NT2/D1 (cell line): ENCODE data around the gene FBXO11.

ENCODE experiments used
- DNase-seq: peaks from one replicate; pipeline ENCODE4 v3.0.0-alpha.2; 2011; ENCODE audit warnings: low read depth, low spot score
- H3K27me3 ChIP-seq: 2 replicates; pipeline ENCODE4 v1.6.0; 2011; ENCODE audit warnings: mild to moderate bottlenecking; ENCODE audit not compliant: insufficient read length, insufficient read depth
- H3K36me3 ChIP-seq: 2 replicates; pipeline ENCODE4 v1.6.1; 2011; ENCODE audit warnings: mild to moderate bottlenecking, low read length, mixed read lengths; ENCODE audit not compliant: insufficient read depth, insufficient read length
- H3K4me1 ChIP-seq: 2 replicates; pipeline ENCODE4 v1.5.1; 2011; ENCODE audit not compliant: insufficient read depth, insufficient read length
- H3K4me3 ChIP-seq: 2 replicates; pipeline ENCODE4 v1.5.1; 2011; ENCODE audit warnings: low read depth; ENCODE audit not compliant: insufficient read length
- H3K9ac ChIP-seq: 2 replicates; pipeline ENCODE4 v1.6.0; 2011; ENCODE audit warnings: low read depth; ENCODE audit not compliant: insufficient read length
- H3K9me3 ChIP-seq: 2 replicates; pipeline ENCODE4 v1.5.1; 2011; ENCODE audit warnings: mild to moderate bottlenecking, low read length; ENCODE audit not compliant: insufficient read depth
- SUZ12 ChIP-seq: IDR thresholded peaks from 2 replicates; pipeline ENCODE4 v1.6.1; 2011; ENCODE audit not compliant: insufficient read length, insufficient read depth; ENCODE audit errors: extremely low read depth
- YY1 ChIP-seq: IDR thresholded peaks from 2 replicates; pipeline ENCODE4 v1.6.1; 2011; ENCODE audit not compliant: insufficient read length, insufficient read depth
- ZNF274 ChIP-seq: IDR thresholded peaks from 2 replicates; pipeline ENCODE4 v1.6.1; 2011; ENCODE audit warnings: mild to moderate bottlenecking, low read depth, low read length

FBXO11 gene

DNA sequence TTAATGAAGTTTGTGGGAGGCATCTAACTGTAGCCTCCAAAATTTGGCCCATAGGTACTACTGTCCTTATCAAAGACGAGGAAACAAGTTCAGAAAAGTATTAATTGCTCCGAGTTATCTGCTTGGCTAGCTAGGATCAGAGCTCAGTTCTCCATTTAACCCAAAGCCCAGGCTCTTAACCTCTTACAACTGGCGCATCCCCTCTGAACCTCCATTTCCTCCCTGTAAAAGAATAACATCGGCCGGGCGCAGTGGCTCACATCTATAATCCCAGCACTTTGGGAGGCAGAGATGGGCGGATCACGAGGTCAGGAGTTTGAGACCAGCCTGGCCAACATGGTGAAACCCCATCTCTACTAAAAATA is 126.9 kb downstream of the FBXO11 start:
- H3K4me1 ChIP-seq: peaks cover 3% of the 10 kb centered on the region
- H3K9ac ChIP-seq: no peak overlapping the region
- peaks cover under 1% of the 10 kb centered on the region for H3K36me3 ChIP-seq
- DNase-seq: no peak
- H3K9me3 ChIP-seq: no peaks in the 10 kb centered on the region
- no peak overlapping the region for H3K4me3 ChIP-seq
- TF ChIP-seq ZNF274 (no peak), YY1 (no peak), SUZ12 (no peak)
- no peaks in the 10 kb centered on the region for H3K27me3 ChIP-seq

DNA sequence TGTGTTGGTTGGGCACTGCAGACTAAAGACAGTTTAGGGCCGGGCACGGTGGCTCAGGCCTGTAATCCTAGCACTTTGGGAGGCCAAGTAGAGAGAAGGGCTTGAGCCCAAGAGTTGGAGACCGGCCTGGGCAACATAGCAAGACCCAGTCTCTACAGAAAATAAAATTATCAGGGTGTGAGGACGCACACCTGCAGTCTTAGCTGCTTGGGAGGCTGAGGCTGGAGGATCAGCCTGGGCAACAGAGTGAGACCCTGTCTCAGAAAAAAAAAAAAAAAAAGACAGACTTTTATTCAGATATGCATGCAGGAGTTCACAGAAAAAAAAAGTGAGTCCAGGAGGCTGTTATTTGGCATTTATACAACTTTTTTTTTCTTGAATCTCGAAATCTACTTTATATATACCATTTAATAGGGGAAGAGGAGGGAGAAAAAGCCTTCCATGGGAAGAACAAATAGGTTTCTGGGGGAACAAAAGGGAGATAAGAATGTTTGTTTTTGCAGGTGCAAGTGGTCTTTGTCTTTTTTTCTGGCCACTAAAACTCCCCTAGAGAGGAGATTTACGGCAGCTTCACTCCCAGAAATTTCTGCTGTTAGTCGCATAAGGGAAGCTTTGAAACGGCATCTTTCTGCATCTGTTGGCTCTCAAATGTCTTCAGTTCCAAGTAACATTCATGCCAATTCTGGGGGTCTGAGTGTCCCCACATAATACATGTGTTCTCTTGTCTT is 127.4 kb downstream of the FBXO11 start:
- Histone ChIP-seq H3K27me3 (no peaks in the 10 kb centered on the region), H3K9ac (no peak overlapping the region), H3K4me1 (peaks cover 3% of the 10 kb centered on the region), H3K9me3 (no peaks in the 10 kb centered on the region), H3K4me3 (no peak overlapping the region), H3K36me3 (no peaks in the 10 kb centered on the region)
- no peak for DNase-seq
- TF ChIP-seq ZNF274 (no peak), YY1 (no peak), SUZ12 (no peak)

DNA sequence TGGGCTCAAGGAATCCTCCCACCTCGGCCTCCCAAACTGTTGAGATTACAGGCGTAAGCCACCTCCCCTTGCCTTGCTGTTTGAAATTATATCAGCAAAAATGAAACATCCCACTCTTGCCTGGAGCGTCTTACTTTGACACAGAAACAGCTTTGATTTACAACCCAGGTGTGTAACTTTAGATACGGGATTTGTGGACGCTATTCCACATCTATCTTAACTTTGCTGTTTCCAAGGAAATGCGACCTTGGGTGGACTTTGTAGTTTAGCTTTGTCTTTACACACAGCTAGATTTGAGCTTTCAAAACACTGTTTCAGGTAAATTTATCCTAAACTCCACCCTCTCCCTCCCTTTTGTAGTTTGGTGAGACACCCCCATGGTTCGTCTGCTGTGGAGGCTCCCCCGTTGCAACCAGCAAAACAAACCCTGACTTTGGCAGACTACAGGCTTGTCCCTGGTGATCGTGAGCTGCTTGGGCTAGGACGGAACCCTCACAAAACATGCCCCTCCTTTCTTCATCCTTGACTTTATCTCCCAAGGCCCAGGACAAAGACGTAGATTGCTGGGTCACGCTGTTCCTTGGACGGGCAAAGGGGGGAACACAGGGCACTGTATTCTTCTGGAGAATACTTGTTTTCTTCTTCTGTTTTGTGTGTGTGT is 128.9 kb downstream of the FBXO11 start:
- Histone ChIP-seq H3K4me1 (peaks cover 3% of the 10 kb centered on the region), H3K9me3 (no peaks in the 10 kb centered on the region), H3K4me3 (no peak overlapping the region), H3K27me3 (no peaks in the 10 kb centered on the region), H3K36me3 (no peaks in the 10 kb centered on the region), H3K9ac (no peak overlapping the region)
- no peak for DNase-seq
- TF ChIP-seq SUZ12: no peak
- no peak for TF ChIP-seq YY1
- no peak for TF ChIP-seq ZNF274

DNA sequence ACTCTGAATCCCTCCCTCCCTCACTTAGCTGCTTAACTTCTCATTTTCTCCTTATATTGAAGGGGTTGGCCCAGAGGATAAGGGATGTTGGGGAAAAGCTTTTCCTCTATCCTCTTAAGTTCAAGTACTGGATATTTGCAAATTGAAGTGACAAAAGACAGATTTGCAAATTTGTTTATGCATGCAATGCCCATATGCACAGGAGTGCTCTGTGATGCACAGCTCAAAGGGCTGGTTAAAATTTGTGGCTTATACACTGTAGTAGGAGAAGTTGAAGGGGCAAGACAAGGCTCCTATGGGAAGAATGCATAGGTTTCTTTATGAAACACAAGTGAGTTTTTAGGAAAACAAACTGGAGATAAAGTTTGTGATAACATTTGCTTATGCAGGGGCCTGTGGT is 131.7 kb downstream of the FBXO11 start:
- no peak for DNase-seq
- no peak for TF ChIP-seq SUZ12
- TF ChIP-seq YY1: no peak
- TF ChIP-seq ZNF274: no peak
- no peaks in the 10 kb centered on the region for H3K27me3 ChIP-seq
- no peak overlapping the region for H3K4me3 ChIP-seq
- H3K9me3 ChIP-seq: peaks cover 8% of the 10 kb centered on the region; the same call in 1 of the 2 replicates
- no peaks in the 10 kb centered on the region for H3K36me3 ChIP-seq
- peaks cover 3% of the 10 kb centered on the region for H3K4me1 ChIP-seq
- no peak overlapping the region for H3K9ac ChIP-seq

DNA sequence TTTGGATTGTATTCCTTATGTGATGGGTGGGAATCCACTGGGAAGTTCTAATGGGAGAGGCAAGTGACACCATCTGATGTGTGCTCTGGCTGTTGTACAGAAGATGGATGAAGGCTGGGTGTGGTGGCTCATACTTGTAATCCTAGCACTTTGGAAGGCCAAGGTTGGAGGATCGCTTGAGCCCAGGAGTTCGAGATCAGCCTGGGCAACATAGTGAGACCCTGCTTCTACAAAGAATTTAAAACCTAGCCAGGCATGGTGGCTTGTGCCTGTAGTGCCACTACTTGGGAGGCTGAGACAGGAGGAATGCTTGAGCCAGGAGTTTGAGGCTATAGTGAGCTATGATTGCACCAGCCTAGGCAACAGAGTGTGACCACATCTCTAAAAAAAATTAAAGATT is 134.0 kb downstream of the FBXO11 start:
- no peak for DNase-seq
- Histone ChIP-seq H3K27me3 (no peaks in the 10 kb centered on the region), H3K9ac (no peak overlapping the region), H3K36me3 (no peaks in the 10 kb centered on the region), H3K4me3 (no peak overlapping the region), H3K9me3 (peaks cover 8% of the 10 kb centered on the region; the same call in 1 of the 2 replicates), H3K4me1 (no peaks in the 10 kb centered on the region)
- no peak for TF ChIP-seq YY1
- TF ChIP-seq ZNF274: no peak
- TF ChIP-seq SUZ12: no peak

DNA sequence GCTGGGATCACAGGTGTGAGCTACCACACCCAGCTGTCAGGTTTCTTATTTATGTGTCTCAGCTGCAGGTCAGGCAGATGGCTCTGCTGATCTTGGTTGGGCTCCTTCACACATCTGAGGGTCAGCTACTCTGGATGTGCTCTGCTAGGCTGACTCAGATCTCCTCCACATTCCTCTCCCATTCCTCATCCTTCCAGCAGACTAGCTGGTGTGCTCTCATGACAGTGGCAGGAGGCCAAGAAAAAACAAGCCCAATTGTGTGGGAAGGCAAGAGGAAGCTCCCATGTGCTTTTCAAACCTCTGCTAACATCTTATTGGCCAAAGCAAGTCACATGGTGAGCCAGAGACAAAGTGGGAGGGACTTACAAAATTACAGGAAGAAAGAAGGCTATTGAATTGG is 135.1 kb downstream of the FBXO11 start:
- Histone ChIP-seq H3K27me3 (no peaks in the 10 kb centered on the region), H3K36me3 (no peaks in the 10 kb centered on the region), H3K4me3 (no peak overlapping the region), H3K9me3 (peaks cover 8% of the 10 kb centered on the region; the same call in 1 of the 2 replicates), H3K9ac (no peak overlapping the region), H3K4me1 (no peaks in the 10 kb centered on the region)
- no peak for DNase-seq
- TF ChIP-seq YY1: no peak
- TF ChIP-seq ZNF274: no peak
- no peak for TF ChIP-seq SUZ12

DNA sequence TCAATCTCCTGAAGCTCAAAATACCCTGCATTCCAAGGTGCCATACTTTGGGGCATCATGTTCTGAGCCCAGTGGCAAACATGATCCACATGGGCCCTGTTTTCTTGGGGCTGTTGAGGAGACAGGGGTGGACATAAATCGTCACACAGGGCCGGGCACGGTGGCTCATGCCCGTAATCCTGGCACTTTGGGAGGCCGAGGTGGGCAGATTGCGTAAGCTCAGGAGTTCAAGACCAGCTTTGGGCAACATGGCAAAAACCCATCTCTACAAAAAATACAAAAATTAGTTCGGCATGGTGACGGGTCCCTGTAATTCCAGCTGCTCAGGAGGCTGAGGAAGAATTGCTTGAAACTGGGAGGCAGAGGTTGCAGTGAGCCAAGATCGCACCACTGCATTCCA is 137.0 kb downstream of the FBXO11 start:
- peaks cover 8% of the 10 kb centered on the region; the same call in 1 of the 2 replicates for H3K9me3 ChIP-seq
- H3K4me3 ChIP-seq: no peak overlapping the region
- DNase-seq: no peak
- H3K36me3 ChIP-seq: no peaks in the 10 kb centered on the region
- H3K27me3 ChIP-seq: no peaks in the 10 kb centered on the region
- H3K4me1 ChIP-seq: no peaks in the 10 kb centered on the region
- H3K9ac ChIP-seq: no peak overlapping the region
- TF ChIP-seq SUZ12 (no peak), ZNF274 (no peak), YY1 (no peak)
